Measurements from ENCODE around the gene RADIL. TPM values are rescaled to one million over a fixed set of nuclear protein-coding genes. Genes with fewer than 3 reads are reported as not detected.

Gene RADIL
- total RNA-seq, 1 experiment from 2014 or later, result not detected

DNA sequence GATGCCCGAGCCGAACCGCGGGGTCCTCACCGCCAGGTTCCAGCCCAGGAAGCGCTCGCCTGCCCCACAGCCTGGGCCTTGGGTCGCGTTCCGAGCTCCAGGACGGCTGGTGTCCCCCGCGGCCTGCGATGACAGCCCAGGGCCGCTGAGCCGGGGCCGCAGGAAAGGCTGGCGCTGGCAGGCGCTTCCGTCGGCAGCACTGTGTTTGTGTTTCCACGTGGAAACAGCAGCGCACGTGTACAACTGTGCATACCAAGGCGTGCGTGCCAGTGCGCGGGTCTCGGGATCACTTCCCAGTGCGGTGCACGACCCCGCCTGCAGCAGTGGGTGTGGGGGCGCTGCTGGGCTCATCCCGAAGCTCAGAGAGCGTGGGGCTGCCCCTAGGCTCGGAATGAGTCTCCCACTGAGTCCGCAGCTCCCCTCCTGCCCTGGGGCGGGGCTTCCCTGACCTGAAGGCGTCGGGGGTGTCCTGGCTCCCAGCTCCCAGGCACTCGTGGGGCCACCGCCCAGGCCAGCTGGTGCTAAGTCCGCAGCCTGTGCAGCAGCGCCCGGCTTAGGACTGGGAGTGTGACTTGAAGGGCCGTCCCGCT is 90.9 kb downstream of the RADIL start:
- Mint-ChIP-seq H3K4me1 (ENCODE audit: low read depth, unreplicated experiment) (peaks cover 9% of the 10 kb centered on the region), H3K9me3 (ENCODE audit: unreplicated experiment) (no peaks in the 10 kb centered on the region), H3K4me3 (ENCODE audit: unreplicated experiment) (no peak overlapping the region), H3K36me3 (ENCODE audit: insufficient read depth, unreplicated experiment) (peaks cover 41% of the 10 kb centered on the region), H3K27ac (ENCODE audit: unreplicated experiment) (no peak overlapping the region), H3K27me3 (ENCODE audit: insufficient read depth, unreplicated experiment) (no peaks in the 10 kb centered on the region)
- BruUV-seq (replicated peaks), result no TSS peak
- H3K4me3 ChIP-seq (ENCODE audit: low read depth, low read length), result no peak overlapping the region
- H3K9me3 ChIP-seq, result no peaks in the 10 kb centered on the region
- H3K27me3 ChIP-seq (replicated peaks; ENCODE audit: control insufficient read depth, insufficient read depth, low read length), result no peaks in the 10 kb centered on the region
- intact Hi-C loops (cut with micrococcal nuclease; ENCODE audit: unreplicated experiment), result no loop called here
- ChIA-PET CTCF (no interaction called here), POLR2A (interaction anchor here (0.6 to 0.9 kb wide), 2 partner anchors 17 to 375 kb away, joined by 3 to 5 read pairs; partner anchors contain the start of gene AP5Z1)
- DNase-seq, result no peak
- TF ChIP-seq, protein P1, sequence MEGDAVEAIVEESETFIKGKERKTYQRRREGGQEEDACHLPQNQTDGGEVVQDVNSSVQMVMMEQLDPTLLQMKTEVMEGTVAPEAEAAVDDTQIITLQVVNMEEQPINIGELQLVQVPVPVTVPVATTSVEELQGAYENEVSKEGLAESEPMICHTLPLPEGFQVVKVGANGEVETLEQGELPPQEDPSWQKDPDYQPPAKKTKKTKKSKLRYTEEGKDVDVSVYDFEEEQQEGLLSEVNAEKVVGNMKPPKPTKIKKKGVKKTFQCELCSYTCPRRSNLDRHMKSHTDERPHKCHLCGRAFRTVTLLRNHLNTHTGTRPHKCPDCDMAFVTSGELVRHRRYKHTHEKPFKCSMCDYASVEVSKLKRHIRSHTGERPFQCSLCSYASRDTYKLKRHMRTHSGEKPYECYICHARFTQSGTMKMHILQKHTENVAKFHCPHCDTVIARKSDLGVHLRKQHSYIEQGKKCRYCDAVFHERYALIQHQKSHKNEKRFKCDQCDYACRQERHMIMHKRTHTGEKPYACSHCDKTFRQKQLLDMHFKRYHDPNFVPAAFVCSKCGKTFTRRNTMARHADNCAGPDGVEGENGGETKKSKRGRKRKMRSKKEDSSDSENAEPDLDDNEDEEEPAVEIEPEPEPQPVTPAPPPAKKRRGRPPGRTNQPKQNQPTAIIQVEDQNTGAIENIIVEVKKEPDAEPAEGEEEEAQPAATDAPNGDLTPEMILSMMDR (IDR thresholded peaks at IDR 0.05; ENCODE audit: insufficient read depth in 1 of 2, low read depth in 1 of 2, low read length in 1 of 2, severe bottlenecking in 1 of 2, unreplicated experiment in 1 of 2), result no peak
- H3K36me3 ChIP-seq (ENCODE audit: control insufficient read depth, insufficient read depth, low read length), result no peaks in the 10 kb centered on the region
- peaks cover 15% of the 10 kb centered on the region for H3K4me1 ChIP-seq

GRCh38 chr7:4791738-4792536 is 91.6 kb downstream of the RADIL start:
- Histone ChIP-seq H3K36me3 (ENCODE audit: control insufficient read depth, insufficient read depth, low read length) (no peaks in the 10 kb centered on the region), H3K27me3 (replicated peaks; ENCODE audit: control insufficient read depth, insufficient read depth, low read length) (no peaks in the 10 kb centered on the region), H3K4me1 (peaks cover 15% of the 10 kb centered on the region), H3K9me3 (no peaks in the 10 kb centered on the region), H3K4me3 (ENCODE audit: low read depth, low read length) (no peak overlapping the region)
- ChIA-PET POLR2A (no interaction called here), CTCF (interaction anchor here (0.7 kb wide), 1 partner anchor 1618 kb away, joined by 3 read pairs; no protein-coding TSS in a partner anchor)
- no peak overlapping the region for H3K27ac Mint-ChIP-seq (ENCODE audit: unreplicated experiment)
- no peak overlapping the region for H3K4me3 Mint-ChIP-seq (ENCODE audit: unreplicated experiment)
- DNase-seq, result no peak
- intact Hi-C loops (cut with micrococcal nuclease; ENCODE audit: unreplicated experiment), result no loop called here
- H3K4me1 Mint-ChIP-seq (ENCODE audit: low read depth, unreplicated experiment), result peaks cover 9% of the 10 kb centered on the region
- no peaks in the 10 kb centered on the region for H3K27me3 Mint-ChIP-seq (ENCODE audit: insufficient read depth, unreplicated experiment)
- TF ChIP-seq, protein P1 (IDR thresholded peaks at IDR 0.05; ENCODE audit: insufficient read depth in 1 of 2, low read depth in 1 of 2, low read length in 1 of 2, severe bottlenecking in 1 of 2, unreplicated experiment in 1 of 2), result no peak
- H3K9me3 Mint-ChIP-seq (ENCODE audit: unreplicated experiment), result no peaks in the 10 kb centered on the region
- peaks cover 38% of the 10 kb centered on the region for H3K36me3 Mint-ChIP-seq (ENCODE audit: insufficient read depth, unreplicated experiment)
- BruUV-seq (replicated peaks), result no TSS peak

GRCh38 chr7:4791101-4791737 is 92.3 kb downstream of the RADIL start:
- BruUV-seq (replicated peaks), result no TSS peak
- Histone ChIP-seq H3K4me1 (peaks cover 15% of the 10 kb centered on the region), H3K4me3 (ENCODE audit: low read depth, low read length) (no peak overlapping the region), H3K36me3 (ENCODE audit: control insufficient read depth, insufficient read depth, low read length) (no peaks in the 10 kb centered on the region), H3K27me3 (replicated peaks; ENCODE audit: control insufficient read depth, insufficient read depth, low read length) (no peaks in the 10 kb centered on the region), H3K9me3 (no peaks in the 10 kb centered on the region)
- Mint-ChIP-seq H3K27ac (ENCODE audit: unreplicated experiment) (no peak overlapping the region), H3K4me3 (ENCODE audit: unreplicated experiment) (no peak overlapping the region), H3K36me3 (ENCODE audit: insufficient read depth, unreplicated experiment) (peaks cover 39% of the 10 kb centered on the region), H3K4me1 (ENCODE audit: low read depth, unreplicated experiment) (peaks cover 9% of the 10 kb centered on the region), H3K27me3 (ENCODE audit: insufficient read depth, unreplicated experiment) (no peaks in the 10 kb centered on the region), H3K9me3 (ENCODE audit: unreplicated experiment) (no peaks in the 10 kb centered on the region)
- ChIA-PET CTCF (interaction anchor here (0.7 kb wide), 1 partner anchor 1619 kb away, joined by 3 read pairs; no protein-coding TSS in a partner anchor), POLR2A (no interaction called here)
- no peak for DNase-seq
- TF ChIP-seq, protein P1 (IDR thresholded peaks at IDR 0.05; ENCODE audit: insufficient read depth in 1 of 2, low read depth in 1 of 2, low read length in 1 of 2, severe bottlenecking in 1 of 2, unreplicated experiment in 1 of 2), result no peak
- intact Hi-C loops (cut with micrococcal nuclease; ENCODE audit: unreplicated experiment), result no loop called here

Data from Caco-2 (cell line).